Glutamatergic neuron (in vitro differentiated cells): ENCODE measurements around the gene CFAP77. TPM values are rescaled to one million over a fixed set of nuclear protein-coding genes. Genes with fewer than 3 reads are reported as not detected.

Experiments
- DNase-seq: peaks from one replicate; pipeline ENCODE4 v3.0.0; 2022
- H3K27ac Mint-ChIP-seq: one replicate; pipeline ENCODE4 v1.8.0; 2020; ENCODE audit warnings: mild to moderate bottlenecking, mixed read lengths, inconsistent platforms; ENCODE audit not compliant: unreplicated experiment
- H3K27me3 Mint-ChIP-seq: one replicate; pipeline ENCODE4 v1.8.0; 2020; ENCODE audit warnings: mild to moderate bottlenecking, moderate library complexity, mixed read lengths, inconsistent platforms; ENCODE audit not compliant: unreplicated experiment
- H3K36me3 Mint-ChIP-seq: one replicate; pipeline ENCODE4 v1.8.0; 2020; ENCODE audit warnings: mild to moderate bottlenecking, mixed read lengths, inconsistent platforms; ENCODE audit not compliant: unreplicated experiment
- H3K4me1 Mint-ChIP-seq: one replicate; pipeline ENCODE4 v1.8.0; 2020; ENCODE audit warnings: mild to moderate bottlenecking, low read depth, mixed read lengths, inconsistent platforms; ENCODE audit not compliant: unreplicated experiment
- H3K4me3 Mint-ChIP-seq: one replicate; pipeline ENCODE4 v1.8.0; 2020; ENCODE audit warnings: mild to moderate bottlenecking, mixed read lengths, inconsistent platforms; ENCODE audit not compliant: unreplicated experiment
- H3K9me3 Mint-ChIP-seq: one replicate; pipeline ENCODE4 v1.8.0; 2020; ENCODE audit warnings: mild to moderate bottlenecking, moderate library complexity, mixed read lengths, inconsistent platforms; ENCODE audit not compliant: unreplicated experiment
- total RNA-seq: library from RNA; stranded (reverse); fragmentation: NEBNext Ultra II Directional; extraction: Animal tissue kit (Norgen Biotek cat#: 25700); gene quantifications from one replicate; pipeline ENCODE4 v1.2.1, GENCODE V29; 2021; ENCODE audit not compliant: unreplicated experiment
- TF ChIP-seq, protein P1 (sequence below): fragments of 200-600 bp; sonication (generic); IDR thresholded peaks from one replicate; pipeline ENCODE4 v1.5.0; 2021; ENCODE audit not compliant: partially characterized antibody, unreplicated experiment

Gene CFAP77
- total RNA-seq, 1 donor from 2014 or later: not detected

DNA sequence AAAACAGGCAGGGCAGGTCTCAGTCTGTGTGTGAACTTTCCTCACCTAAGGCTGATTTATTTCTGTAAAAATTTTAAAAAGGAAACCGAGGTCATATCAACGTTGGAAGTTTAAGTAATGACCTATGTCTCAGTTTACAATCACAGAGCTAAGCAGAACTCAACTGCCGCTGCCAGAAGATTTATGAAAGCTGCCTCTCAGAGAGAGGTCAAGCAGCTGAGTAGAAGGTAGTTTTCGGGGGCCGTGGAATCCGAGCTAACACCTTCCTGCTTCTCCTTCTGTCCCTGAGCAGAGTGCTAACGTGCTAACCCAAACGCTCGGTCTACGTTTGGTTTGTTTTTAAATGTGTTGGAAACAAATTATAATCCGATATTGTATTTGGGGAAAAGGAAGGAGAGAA lies 14.5 kb upstream of the CFAP77 start:
- no peak overlapping the region for H3K27ac Mint-ChIP-seq
- H3K36me3 Mint-ChIP-seq: no peaks in the 10 kb centered on the region
- TF ChIP-seq, protein P1, sequence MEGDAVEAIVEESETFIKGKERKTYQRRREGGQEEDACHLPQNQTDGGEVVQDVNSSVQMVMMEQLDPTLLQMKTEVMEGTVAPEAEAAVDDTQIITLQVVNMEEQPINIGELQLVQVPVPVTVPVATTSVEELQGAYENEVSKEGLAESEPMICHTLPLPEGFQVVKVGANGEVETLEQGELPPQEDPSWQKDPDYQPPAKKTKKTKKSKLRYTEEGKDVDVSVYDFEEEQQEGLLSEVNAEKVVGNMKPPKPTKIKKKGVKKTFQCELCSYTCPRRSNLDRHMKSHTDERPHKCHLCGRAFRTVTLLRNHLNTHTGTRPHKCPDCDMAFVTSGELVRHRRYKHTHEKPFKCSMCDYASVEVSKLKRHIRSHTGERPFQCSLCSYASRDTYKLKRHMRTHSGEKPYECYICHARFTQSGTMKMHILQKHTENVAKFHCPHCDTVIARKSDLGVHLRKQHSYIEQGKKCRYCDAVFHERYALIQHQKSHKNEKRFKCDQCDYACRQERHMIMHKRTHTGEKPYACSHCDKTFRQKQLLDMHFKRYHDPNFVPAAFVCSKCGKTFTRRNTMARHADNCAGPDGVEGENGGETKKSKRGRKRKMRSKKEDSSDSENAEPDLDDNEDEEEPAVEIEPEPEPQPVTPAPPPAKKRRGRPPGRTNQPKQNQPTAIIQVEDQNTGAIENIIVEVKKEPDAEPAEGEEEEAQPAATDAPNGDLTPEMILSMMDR: no peak
- no peaks in the 10 kb centered on the region for H3K4me1 Mint-ChIP-seq
- no peak overlapping the region for H3K4me3 Mint-ChIP-seq
- DNase-seq: no peak
- no peaks in the 10 kb centered on the region for H3K9me3 Mint-ChIP-seq
- no peaks in the 10 kb centered on the region for H3K27me3 Mint-ChIP-seq

DNA sequence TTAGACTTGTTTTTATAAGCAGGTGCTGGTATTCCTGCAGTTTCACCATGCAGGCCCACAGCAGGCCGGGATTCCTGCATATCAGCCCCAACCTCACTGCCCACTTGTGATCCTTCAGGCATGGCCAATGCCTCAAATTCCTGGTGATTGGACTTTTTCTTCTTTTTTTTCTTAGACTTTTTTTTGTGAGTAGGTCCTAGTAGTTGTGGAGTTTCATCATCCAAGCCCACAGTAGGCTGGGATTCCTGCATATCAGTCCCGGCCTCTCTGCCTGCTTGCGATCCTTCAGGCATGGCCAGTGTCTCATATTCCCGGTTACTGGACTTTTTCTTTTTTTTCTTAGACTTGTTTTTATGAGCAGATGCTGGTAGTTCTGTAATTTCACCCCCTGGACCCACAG lies 8.2 kb upstream of the CFAP77 start:
- Mint-ChIP-seq H3K27ac (no peak overlapping the region), H3K9me3 (peaks cover 1% of the 10 kb centered on the region), H3K36me3 (no peaks in the 10 kb centered on the region), H3K4me1 (peaks cover 10% of the 10 kb centered on the region), H3K27me3 (no peaks in the 10 kb centered on the region), H3K4me3 (no peak overlapping the region)
- TF ChIP-seq, protein P1: no peak
- DNase-seq: no peak

DNA sequence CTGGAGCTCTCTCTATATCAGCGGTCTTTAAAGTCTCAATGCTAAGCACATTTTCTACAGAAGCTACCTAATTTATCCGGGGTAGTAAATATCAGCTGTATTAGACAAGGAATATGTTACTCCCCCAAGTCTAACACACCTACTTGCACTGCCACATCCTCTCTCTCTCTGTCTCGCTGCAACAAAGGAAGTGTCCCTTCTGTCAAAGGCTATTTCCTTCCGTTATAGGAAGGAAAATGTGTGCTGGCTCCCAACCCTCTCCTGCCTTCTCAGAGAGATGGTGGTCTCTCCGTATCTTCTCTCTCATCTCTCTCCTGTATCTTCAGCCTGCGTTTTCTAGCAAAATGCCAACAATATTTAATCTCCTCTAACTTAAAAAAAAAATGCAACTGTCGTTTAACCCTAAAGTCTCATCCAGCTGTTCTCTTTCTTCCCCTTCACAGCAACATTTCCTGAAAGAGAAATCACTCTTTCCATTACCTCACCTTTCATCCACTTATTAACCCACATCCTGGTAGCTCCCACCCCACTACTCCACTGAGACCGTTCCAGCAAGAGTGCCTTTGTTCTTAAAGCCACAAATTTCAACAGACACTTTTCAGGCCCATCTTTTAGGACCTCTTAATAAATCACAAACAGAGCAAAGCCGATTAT lies 5.7 kb upstream of the CFAP77 start:
- H3K4me1 Mint-ChIP-seq: peaks cover 15% of the 10 kb centered on the region
- H3K27ac Mint-ChIP-seq: peak overlapping the region; percentile 7
- no peaks in the 10 kb centered on the region for H3K36me3 Mint-ChIP-seq
- no peaks in the 10 kb centered on the region for H3K27me3 Mint-ChIP-seq
- TF ChIP-seq, protein P1: no peak
- H3K4me3 Mint-ChIP-seq: no peak overlapping the region
- no peak for DNase-seq
- peaks cover 1% of the 10 kb centered on the region for H3K9me3 Mint-ChIP-seq

GRCh38 chr9:132406554-132407122 lies 3.4 kb upstream of the CFAP77 start, which contains the start of gene TTF1:
TSS of gene TTF1 (minus strand) at chr9:132406840. CDS start at chr9:132402821, 4,019 bp downstream.
- Mint-ChIP-seq H3K36me3 (no peaks in the 10 kb centered on the region), H3K9me3 (peaks cover 1% of the 10 kb centered on the region), H3K4me3 (peak within 1 kb of the TSS; percentile 95), H3K27me3 (peaks cover 8% of the 10 kb centered on the region), H3K4me1 (peaks cover 15% of the 10 kb centered on the region), H3K27ac (peak within 1 kb of the TSS; percentile 74)
- TF ChIP-seq, protein P1: no peak
- peak; percentile 88 for DNase-seq

DNA sequence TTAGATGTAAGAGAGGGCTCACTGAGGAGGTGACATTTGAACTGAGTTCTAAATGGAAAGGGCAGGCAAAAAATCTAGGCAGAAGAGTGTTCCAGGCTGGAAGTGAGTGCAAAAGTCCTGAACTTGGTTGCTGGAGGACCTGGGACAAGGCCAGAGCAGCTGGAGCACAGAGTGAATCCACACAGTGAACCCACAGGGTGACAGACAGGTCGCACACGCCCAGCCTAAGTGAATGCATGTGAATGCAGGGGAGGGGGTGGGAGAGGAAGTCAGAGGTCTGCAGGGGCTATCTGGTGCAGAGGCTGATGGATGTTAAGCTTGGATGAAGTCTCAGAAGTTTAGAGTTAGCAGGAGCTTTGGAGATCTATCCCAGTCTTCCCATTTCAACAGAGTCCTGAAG lies 2.8 kb upstream of the CFAP77 start:
- peaks cover 1% of the 10 kb centered on the region for H3K9me3 Mint-ChIP-seq
- H3K4me1 Mint-ChIP-seq: peaks cover 15% of the 10 kb centered on the region
- H3K27me3 Mint-ChIP-seq: peaks cover 8% of the 10 kb centered on the region
- TF ChIP-seq, protein P1: no peak
- no peaks in the 10 kb centered on the region for H3K36me3 Mint-ChIP-seq
- no peak overlapping the region for H3K27ac Mint-ChIP-seq
- peak overlapping the region; percentile 95 for H3K4me3 Mint-ChIP-seq
- DNase-seq: no peak
